VCaP (cell line): Measurements from ENCODE around the gene TDRD9.
"Not testable (repeated sequence)": the region's sequence is repeated elsewhere in the genome, so short reads cannot be mapped to it uniquely, and the experiment has no call there.

Source experiments
- H3K27ac ChIP-seq: fragments of 450-650 bp; 2 replicates; pipeline ENCODE4 v1.5.1; 2017
- TF ChIP-seq, protein P1 (sequence below): fragments of 450-650 bp; conservative IDR thresholded peaks from 2 replicates; pipeline ENCODE4 v1.5.1; 2017; ENCODE audit warnings: mild to moderate bottlenecking, moderate library complexity

TDRD9 gene

DNA sequence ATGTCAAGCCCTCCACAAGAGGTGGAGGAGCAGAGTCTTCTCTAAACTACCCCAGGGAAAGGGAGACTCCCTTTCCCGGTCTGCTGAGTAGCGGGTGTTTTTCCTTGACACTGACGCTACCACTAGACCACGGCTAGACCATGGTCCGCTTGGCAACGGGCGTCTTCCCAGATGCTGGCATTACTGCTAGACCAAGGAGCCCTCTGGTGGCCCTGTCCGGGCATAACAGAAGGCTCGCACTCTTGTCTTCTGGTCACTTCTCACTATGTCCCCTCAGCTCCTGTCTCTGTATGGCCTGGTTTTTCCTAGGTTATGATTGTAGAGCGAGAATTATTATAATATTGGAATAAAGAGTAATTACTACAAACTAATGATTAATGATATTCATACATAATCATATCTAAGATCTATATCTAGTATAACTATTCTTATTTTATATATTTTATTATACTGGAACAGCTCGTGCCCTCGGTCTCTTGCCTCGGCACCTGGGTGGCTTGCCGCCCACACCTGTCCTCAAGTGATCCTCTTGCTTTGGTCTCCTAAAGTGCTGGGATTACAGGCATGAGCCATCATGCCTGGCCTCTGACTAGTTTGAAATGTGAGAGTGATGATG lies 52.5 kb downstream of the TDRD9 start:
- TF ChIP-seq, protein P1, sequence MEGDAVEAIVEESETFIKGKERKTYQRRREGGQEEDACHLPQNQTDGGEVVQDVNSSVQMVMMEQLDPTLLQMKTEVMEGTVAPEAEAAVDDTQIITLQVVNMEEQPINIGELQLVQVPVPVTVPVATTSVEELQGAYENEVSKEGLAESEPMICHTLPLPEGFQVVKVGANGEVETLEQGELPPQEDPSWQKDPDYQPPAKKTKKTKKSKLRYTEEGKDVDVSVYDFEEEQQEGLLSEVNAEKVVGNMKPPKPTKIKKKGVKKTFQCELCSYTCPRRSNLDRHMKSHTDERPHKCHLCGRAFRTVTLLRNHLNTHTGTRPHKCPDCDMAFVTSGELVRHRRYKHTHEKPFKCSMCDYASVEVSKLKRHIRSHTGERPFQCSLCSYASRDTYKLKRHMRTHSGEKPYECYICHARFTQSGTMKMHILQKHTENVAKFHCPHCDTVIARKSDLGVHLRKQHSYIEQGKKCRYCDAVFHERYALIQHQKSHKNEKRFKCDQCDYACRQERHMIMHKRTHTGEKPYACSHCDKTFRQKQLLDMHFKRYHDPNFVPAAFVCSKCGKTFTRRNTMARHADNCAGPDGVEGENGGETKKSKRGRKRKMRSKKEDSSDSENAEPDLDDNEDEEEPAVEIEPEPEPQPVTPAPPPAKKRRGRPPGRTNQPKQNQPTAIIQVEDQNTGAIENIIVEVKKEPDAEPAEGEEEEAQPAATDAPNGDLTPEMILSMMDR = peak; percentile 87
- not testable (repeated sequence) for H3K27ac ChIP-seq

DNA sequence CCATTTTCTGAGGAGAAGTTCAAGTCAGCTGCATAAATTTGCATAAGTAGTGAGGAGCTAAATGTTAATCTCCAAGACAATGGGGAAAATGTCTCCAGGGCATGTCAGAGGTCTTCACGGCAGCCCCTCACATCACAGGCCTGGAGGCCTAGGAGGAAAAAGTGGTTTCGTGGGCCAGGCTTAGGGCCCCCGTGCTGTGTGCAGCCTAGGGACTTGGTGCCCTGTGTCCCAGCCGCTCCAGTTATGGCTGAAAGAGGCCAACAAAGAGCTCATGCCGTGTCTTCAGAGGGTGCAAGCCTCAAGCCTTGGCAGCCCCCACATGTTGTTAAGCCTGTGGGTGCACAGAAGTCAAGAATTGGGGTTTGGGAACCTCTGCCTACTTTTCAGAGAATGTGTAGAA lies 55.9 kb downstream of the TDRD9 start:
- H3K27ac ChIP-seq = no peak overlapping the region
- TF ChIP-seq, protein P1 = no peak

DNA sequence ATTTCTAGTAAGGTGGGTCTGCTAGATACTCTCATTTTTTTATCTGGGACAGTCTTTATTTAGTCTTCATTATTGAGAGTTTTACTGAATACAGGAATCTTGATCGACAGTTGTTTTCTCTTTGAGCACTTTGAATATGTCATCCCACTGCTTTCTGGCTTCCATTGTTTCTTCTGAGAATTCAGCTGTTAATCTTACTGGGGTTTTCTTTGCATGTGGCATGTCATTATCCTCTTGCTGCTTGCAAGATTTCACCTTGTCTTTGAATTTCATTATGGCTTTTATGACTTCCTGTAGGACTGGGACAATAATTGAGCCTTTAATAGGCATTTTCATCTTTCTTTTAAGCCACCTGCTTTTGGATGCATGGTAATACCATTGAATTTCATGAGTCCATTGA lies 60.8 kb downstream of the TDRD9 start:
- TF ChIP-seq, protein P1 = no peak

DNA sequence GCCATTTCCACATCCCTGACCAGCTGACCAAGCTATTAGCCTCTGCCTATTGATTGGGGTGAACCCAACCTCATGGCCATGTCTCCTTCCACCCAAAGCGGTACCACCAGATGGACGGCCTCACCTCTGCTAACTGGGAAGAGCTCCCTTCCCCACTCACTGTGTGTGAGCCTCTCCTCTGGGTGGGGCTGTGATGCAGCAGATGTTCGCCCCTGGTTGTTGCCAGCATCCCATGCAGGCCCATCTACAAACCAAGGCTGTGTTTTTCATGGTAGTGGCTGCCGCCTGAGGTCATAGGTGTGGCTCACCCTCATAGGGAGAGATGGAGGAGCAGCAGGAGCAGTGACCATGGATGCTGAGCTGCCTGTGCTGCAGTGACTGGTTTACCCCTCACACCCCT lies 61.7 kb downstream of the TDRD9 start:
- TF ChIP-seq, protein P1 = no peak
- H3K27ac ChIP-seq = no peak overlapping the region

More for the DNA sequence above, 60.8 kb downstream of the TDRD9 start:
- H3K27ac ChIP-seq = no peak overlapping the region

DNA sequence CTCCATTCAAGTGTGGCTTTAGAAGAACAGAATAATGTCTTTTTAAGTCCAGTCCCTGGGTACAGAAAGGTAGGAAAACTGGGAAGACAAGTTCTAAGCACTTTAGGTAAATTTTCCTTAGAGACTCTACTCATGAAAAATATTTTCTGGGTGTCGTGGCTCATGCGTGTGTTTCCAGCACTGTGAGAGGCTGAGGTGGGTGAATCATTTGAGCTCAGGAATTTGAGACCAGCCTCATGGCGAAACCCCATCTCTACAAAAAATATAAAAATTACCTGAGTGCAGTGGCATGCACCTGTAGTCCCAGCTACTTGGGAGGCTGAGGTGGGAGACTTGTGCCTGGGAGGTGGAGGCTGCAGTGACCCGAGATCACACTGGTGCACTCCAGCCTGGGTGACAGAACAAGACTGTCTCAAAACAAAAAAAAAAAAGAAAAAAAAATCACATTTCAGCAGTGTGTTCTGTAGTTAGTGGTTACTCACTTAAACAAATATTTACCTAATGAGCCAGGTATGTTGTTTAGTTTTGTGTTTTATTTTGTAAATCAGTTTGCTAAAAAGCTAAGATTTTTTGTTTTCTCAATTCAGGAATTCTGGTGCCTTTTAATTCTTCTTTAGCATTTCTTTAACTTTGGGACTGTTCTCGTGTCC lies 66.4 kb downstream of the TDRD9 start:
- no peak overlapping the region for H3K27ac ChIP-seq
- TF ChIP-seq, protein P1 = no peak

DNA sequence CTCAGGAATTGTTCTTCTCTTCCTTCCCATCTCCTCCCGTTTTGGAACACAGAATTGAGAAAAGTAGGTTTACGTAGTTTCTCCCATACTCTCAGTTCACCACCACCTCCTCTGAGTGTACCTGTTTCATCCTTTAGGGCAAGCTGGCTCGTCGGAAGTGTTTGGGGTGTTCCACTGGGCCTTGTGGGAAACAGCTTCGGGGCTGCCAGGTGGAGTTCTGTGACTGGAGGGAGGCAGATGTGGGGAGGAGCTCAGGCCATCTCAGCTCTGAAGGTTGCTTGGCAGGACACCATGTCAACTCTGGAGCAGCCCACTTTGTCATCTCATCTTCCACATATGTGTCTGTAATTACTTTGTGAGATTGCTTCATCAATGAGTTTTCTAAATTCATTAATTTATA lies 67.6 kb downstream of the TDRD9 start:
- H3K27ac ChIP-seq = no peak overlapping the region
- TF ChIP-seq, protein P1 = no peak

DNA sequence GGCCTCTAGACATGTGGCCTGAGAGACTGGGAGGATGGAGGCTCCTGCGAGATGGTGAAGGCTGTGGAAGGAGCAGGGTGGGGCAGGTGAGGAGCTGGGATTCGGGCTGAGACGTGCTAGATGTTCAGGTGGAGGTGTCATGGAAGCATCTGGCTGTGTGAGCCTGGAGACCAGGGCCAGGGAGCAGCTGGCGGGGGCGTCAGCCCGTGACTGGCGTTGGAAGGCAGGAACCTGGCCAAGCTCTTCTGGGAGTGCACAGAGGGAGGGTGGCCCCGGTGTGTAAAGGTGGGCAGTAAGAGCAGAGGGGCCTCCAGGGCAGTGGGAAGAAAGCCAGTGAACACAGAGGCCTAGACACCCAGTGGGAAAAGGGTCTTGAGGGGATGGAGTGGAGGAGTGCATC lies 69.1 kb downstream of the TDRD9 start:
- TF ChIP-seq, protein P1 = no peak

More for the DNA sequence above, 69.1 kb downstream of the TDRD9 start:
- H3K27ac ChIP-seq = no peak overlapping the region
